ENCODE measurements around the gene PLA2R1.

GRCh38 chr2:160085662-160086061 lies 23.2 kb upstream of the PLA2R1 start:
- TF ChIP-seq, protein P1, sequence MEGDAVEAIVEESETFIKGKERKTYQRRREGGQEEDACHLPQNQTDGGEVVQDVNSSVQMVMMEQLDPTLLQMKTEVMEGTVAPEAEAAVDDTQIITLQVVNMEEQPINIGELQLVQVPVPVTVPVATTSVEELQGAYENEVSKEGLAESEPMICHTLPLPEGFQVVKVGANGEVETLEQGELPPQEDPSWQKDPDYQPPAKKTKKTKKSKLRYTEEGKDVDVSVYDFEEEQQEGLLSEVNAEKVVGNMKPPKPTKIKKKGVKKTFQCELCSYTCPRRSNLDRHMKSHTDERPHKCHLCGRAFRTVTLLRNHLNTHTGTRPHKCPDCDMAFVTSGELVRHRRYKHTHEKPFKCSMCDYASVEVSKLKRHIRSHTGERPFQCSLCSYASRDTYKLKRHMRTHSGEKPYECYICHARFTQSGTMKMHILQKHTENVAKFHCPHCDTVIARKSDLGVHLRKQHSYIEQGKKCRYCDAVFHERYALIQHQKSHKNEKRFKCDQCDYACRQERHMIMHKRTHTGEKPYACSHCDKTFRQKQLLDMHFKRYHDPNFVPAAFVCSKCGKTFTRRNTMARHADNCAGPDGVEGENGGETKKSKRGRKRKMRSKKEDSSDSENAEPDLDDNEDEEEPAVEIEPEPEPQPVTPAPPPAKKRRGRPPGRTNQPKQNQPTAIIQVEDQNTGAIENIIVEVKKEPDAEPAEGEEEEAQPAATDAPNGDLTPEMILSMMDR (IDR thresholded peaks at IDR 0.05): no peak
- no peak for TF ChIP-seq POLR2A (IDR thresholded peaks at IDR 0.05)
- no peak for TF ChIP-seq POLR2AphosphoS5 (IDR thresholded peaks at IDR 0.05)
